K562 (cell line): ENCODE measurements around the gene MYRFL. TPM values are rescaled to one million over a fixed set of nuclear protein-coding genes. Genes with fewer than 3 reads are reported as not detected.

Experiments used
- CHAMP1 ChIP-seq: fragments of 450-650 bp; IDR thresholded peaks from 2 replicates; pipeline ENCODE4 v1.6.1; 2016; ENCODE audit warnings: mild to moderate bottlenecking
- GTF2F1 ChIP-seq: IDR thresholded peaks from 2 replicates; pipeline ENCODE4 v1.6.1; 2011; ENCODE audit warnings: low read depth, low read length, improper control_type of control experiment
- MAFG ChIP-seq: fragments of 450-650 bp; conservative IDR thresholded peaks from 2 replicates; pipeline ENCODE4 v1.6.1; 2016; ENCODE audit warnings: missing genetic modification characterization, missing compliant biosample characterization
- PATZ1 ChIP-seq: fragments of 250-450 bp; sonication (Bioruptor Pico); IDR thresholded peaks from 2 replicates; pipeline ENCODE4 v1.5.0; 2020; ENCODE audit warnings: mild to moderate bottlenecking, borderline replicate concordance
- RBBP5 ChIP-seq: fragments of 200-600 bp; sonication (generic); IDR thresholded peaks from 2 replicates; pipeline ENCODE4 v1.6.1; 2012; ENCODE audit warnings: borderline replicate concordance, mild to moderate bottlenecking, low read length, control low read depth, inconsistent platforms; ENCODE audit not compliant: insufficient read depth, poor library complexity, severe bottlenecking
- SRF ChIP-seq, 2 experiments: fragments of 250-450, 450-650 bp in 1 of 2; sonication (Bioruptor Pico) in 1 of 2; sonication (generic) in 1 of 2; formaldehyde crosslinking; IDR thresholded peaks; 2 replicates each; pipeline versions ENCODE4 v1.5.0 to v1.5.1; 2020 to 2022; ENCODE audit warnings: mild to moderate bottlenecking in 1 of 2, missing genetic modification reagents in 1 of 2
- SRSF9 ChIP-seq: fragments of 200-400 bp; formaldehyde crosslinking; IDR thresholded peaks from 2 replicates; pipeline ENCODE4 v1.6.1; 2017; ENCODE audit warnings: low read depth, low read length, borderline replicate concordance
- XRCC5 ChIP-seq: fragments of 200-400 bp; formaldehyde crosslinking; IDR thresholded peaks from 2 replicates; pipeline ENCODE4 v1.6.1; 2017; ENCODE audit warnings: low read depth, mild to moderate bottlenecking, low read length
- ZFX ChIP-seq: sonication (generic); formaldehyde crosslinking; IDR thresholded peaks from 2 replicates; pipeline ENCODE4 v1.8.0; 2022; ENCODE audit warnings: mild to moderate bottlenecking, missing genetic modification reagents, moderate library complexity
- polyA plus RNA-seq, 8 experiments: library from polyadenylated mRNA; depleted of rRNA in 4 of 8; stranded (reverse) in 5 of 8; unstranded in 3 of 8; fragments of >200 nt; fragmentation: Nextera tagmentation in 2 of 8; fragmentation: Illumina TruSeq in 1 of 8; extraction: Ambion mirVana in 2 of 8; extraction: Trizol in 1 of 8; gene quantifications; 2 replicates each; pipeline versions ENCODE4 v1.2.1 to v1.2.3, GENCODE V29; 2011 to 2014; ENCODE audit warnings: inconsistent platforms in 1 of 8, missing spikeins in 1 of 8
- total RNA-seq, 7 experiments: library from RNA; depleted of rRNA in 6 of 7; stranded (reverse); fragments of >200 nt in 6 of 7; fragmentation: Illumina TruSeq in 2 of 7; extraction: Trizol in 2 of 7; gene quantifications; 2 replicates each; pipeline versions ENCODE4 v1.2.1 to v1.2.3, GENCODE V29; 2011 to 2021; ENCODE audit warnings: low replicate concordance in 1 of 7
- TF ChIP-seq, protein P1 (sequence below), 2 experiments: fragments of 450-650 bp in 1 of 2; sonication (generic) in 1 of 2; formaldehyde crosslinking in 1 of 2; IDR thresholded peaks; 2 replicates each; pipeline versions ENCODE4 v1.7.1 to v1.9.0; 2016 to 2022; ENCODE audit warnings: inconsistent platforms in 1 of 2, mild to moderate bottlenecking in 1 of 2, missing genetic modification reagents in 1 of 2

Gene MYRFL
- total and polyA plus RNA-seq, 9 of the 15 experiments (the other 6 are each of a cell fraction or from before 2014, with no cell fraction given), result not detected

- TF ChIP-seq, protein P1, sequence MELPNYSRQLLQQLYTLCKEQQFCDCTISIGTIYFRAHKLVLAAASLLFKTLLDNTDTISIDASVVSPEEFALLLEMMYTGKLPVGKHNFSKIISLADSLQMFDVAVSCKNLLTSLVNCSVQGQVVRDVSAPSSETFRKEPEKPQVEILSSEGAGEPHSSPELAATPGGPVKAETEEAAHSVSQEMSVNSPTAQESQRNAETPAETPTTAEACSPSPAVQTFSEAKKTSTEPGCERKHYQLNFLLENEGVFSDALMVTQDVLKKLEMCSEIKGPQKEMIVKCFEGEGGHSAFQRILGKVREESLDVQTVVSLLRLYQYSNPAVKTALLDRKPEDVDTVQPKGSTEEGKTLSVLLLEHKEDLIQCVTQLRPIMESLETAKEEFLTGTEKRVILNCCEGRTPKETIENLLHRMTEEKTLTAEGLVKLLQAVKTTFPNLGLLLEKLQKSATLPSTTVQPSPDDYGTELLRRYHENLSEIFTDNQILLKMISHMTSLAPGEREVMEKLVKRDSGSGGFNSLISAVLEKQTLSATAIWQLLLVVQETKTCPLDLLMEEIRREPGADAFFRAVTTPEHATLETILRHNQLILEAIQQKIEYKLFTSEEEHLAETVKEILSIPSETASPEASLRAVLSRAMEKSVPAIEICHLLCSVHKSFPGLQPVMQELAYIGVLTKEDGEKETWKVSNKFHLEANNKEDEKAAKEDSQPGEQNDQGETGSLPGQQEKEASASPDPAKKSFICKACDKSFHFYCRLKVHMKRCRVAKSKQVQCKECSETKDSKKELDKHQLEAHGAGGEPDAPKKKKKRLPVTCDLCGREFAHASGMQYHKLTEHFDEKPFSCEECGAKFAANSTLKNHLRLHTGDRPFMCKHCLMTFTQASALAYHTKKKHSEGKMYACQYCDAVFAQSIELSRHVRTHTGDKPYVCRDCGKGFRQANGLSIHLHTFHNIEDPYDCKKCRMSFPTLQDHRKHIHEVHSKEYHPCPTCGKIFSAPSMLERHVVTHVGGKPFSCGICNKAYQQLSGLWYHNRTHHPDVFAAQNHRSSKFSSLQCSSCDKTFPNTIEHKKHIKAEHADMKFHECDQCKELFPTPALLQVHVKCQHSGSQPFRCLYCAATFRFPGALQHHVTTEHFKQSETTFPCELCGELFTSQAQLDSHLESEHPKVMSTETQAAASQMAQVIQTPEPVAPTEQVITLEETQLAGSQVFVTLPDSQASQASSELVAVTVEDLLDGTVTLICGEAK (IDR thresholded peaks at IDR 0.05), result no peak
- TF ChIP-seq, protein P1 (CRISPR knock-in tag; IDR thresholded peaks at IDR 0.05), result no peak
- TF ChIP-seq RBBP5 (no peak), XRCC5 (no peak), SRF (CRISPR knock-in tag; IDR thresholded peaks at IDR 0.05) (no peak), GTF2F1 (no peak), CHAMP1 (no peak), ZFX (no peak), PATZ1 (no peak), SRSF9 (no peak), MAFG (tag) (no peak)
Measured at GRCh38 chr12:69913526-69913925, 88.5 kb downstream of the MYRFL start (continued).
